Measurements from ENCODE around the gene SUPT20HL2.
"Not testable (repeated sequence)": the region's sequence is repeated elsewhere in the genome, so short reads cannot be mapped to it uniquely, and the experiment has no call there.

GRCh38 chrX:24362089-24362745 is 48.3 kb upstream of the SUPT20HL2 start:
- TF ChIP-seq CTCF, EP300 (IDR thresholded peaks at IDR 0.05): not testable (repeated sequence)
